ENCODE measurements around the gene MICALL1. TPM values are rescaled to one million over a fixed set of nuclear protein-coding genes. Genes with fewer than 3 reads are reported as not detected.

Gene MICALL1
- total and polyA plus RNA-seq, 2 of the 13 experiments (the other 11 are each of a cell fraction or from before 2014, with no cell fraction given): 7.6 to 10.6 TPM

DNA sequence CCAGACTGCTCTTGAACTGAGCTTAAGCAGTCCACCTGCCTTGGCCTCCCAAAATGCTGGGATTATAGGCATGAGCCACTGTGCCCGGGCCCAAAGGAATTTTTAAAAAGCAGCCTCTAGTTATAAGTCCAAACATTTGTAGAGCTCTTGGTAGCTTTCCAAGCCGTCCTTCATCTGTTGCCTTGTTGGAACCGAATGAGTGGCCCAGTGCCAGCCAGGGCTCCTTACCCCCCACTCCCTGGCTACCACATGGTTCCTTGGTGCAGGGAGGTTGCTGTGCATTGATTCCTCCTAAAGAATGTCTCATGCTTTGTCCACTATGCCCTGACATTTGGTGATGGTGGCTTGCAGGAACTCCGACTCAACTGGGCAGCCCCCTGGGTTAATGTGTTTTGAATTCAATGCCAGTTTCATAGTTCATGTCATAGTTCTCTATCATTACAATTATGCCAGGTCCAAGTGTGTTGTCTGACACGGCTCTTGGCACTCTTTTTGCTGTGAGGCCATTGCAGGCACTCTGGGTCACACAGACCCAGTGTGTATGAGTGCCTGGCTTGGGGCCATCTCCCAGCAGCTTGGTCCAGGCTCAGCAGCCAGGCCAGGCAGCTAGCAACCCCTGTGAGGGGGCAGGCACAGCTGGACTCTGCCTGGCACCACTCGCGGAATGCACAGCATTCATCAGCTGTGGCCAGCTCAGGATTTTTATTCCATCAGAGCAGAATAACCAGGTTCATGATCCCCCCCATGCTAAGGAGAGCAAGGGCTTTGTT, 13.3 kb upstream of the MICALL1 start:
- FAIRE-seq (no peak), DNase-seq (ENCODE audit: low spot score) (no peak), ATAC-seq (no peak)
- intact Hi-C loops (cut with micrococcal nuclease; ENCODE audit: unreplicated experiment) (no loop called here), in situ Hi-C loops (cut with HindIII; ENCODE audit: extremely low pct_ligation_motif_present, low pct_unique_long_range_greater_than_20kb) (no loop called here)
- no peak overlapping the region for H2AFZ ChIP-seq (ENCODE audit: low read length)
- H3K9ac ChIP-seq (ENCODE audit: insufficient read depth, low read depth, low read length): no peak overlapping the region
- ChIA-PET POLR2A (interaction anchor here (1.1 to 6.8 kb wide), 3 partner anchors 15 to 61 kb away, joined by 5 to 69 read pairs (median 5); partner anchors contain the start of genes C22orf23, MICALL1 and POLR2F), CTCF (ENCODE audit: low intra/inter-chr PET ratio, low total read pairs) (no interaction called here)
- WGBS (ENCODE audit: low lambda C conversion rate): 98% methylated on average over 5 of the region's 7 CpGs
- H3K4me3 ChIP-seq (replicated peaks in 1 of 3; ENCODE audit: insufficient read depth in 1 of 3, low read depth in 2 of 3, low read length in 3 of 3): no peak overlapping the region
- H3K27ac ChIP-seq (ENCODE audit: extremely low read length, insufficient read depth, low read length): no peak overlapping the region
- H3K9me3 ChIP-seq (ENCODE audit: low read length): no peaks in the 10 kb centered on the region
- peaks cover 9 to 23% of the 10 kb centered on the region in 2 experiments for H3K36me3 ChIP-seq (replicated peaks in 1 of 2; ENCODE audit: control insufficient read depth in 1 of 2, insufficient read depth in 2 of 2, low read length in 2 of 2)
- no peaks in the 10 kb centered on the region for H3K27me3 ChIP-seq (ENCODE audit: control insufficient read depth in 1 of 2, insufficient read depth in 2 of 2, low read length in 2 of 2)
- no TSS peak for BruUV-seq (replicated peaks)
- no peak for TF ChIP-seq IKZF1 (IDR thresholded peaks at IDR 0.05)
- no peak for TF ChIP-seq FOXK1 (CRISPR knock-in tag; IDR thresholded peaks at IDR 0.05; ENCODE audit: borderline replicate concordance, low read depth)
- TF ChIP-seq ZSCAN29 (CRISPR knock-in tag; conservative IDR thresholded peaks at IDR 0.05): 0 out of 2 replicates have a peak, but pooled peaks have one; percentile 20
- no peak overlapping the region for H3K4me2 ChIP-seq (ENCODE audit: low read depth, low read length)
- peaks cover 60% of the 10 kb centered on the region for H3K4me1 ChIP-seq (ENCODE audit: insufficient read depth, low read length)
- no peaks in the 10 kb centered on the region for H3K79me2 ChIP-seq (ENCODE audit: insufficient read depth, low read length)
- H4K20me1 ChIP-seq (ENCODE audit: insufficient read depth, low read length): no peaks in the 10 kb centered on the region

DNA sequence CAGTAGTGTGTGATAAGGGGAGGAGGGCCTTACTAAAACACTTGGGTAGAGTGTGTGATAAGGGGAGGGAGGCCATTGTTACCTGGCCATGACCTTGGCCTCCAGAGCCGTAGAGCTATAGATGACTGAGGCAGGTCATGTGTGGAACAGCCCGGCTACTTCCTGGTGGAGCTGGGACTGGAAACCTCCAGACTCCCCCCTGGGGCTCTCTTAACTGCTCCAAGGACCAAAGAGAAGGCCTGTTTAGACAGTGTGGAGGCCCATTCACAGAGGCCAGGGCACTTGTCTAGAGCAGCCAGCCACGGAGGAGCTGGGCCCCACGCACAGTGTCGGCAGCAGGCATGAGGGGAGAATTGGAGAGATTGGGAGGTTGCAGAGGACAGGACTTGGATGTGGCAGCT, 12.5 kb upstream of the MICALL1 start:
- CTCF ChIA-PET (ENCODE audit: low intra/inter-chr PET ratio, low total read pairs): no interaction called here
- 44% methylated on average over 5 of the region's 5 CpGs for WGBS (ENCODE audit: low lambda C conversion rate)
- POLR2A ChIA-PET: interaction anchor here (1.1 to 6.8 kb wide), 3 partner anchors 14 to 60 kb away, joined by 4 to 69 read pairs (median 5); partner anchors contain the start of genes ANKRD54, C22orf23, MICALL1 and POLR2F
- TF ChIP-seq BCL6 (CRISPR knock-in tag; IDR thresholded peaks at IDR 0.05): peak; percentile 75
- TF ChIP-seq RFXAP (CRISPR knock-in tag; IDR thresholded peaks at IDR 0.05; ENCODE audit: borderline replicate concordance): no peak
- no peak for TF ChIP-seq ISL2 (CRISPR knock-in tag; IDR thresholded peaks at IDR 0.05)
- TF ChIP-seq SOX6 (IDR thresholded peaks at IDR 0.05): no peak
- peak; percentile 70 for TF ChIP-seq SOX6 (CRISPR knock-in tag; IDR thresholded peaks at IDR 0.05)
- TF ChIP-seq ZNF770 (CRISPR knock-in tag; IDR thresholded peaks at IDR 0.05): peak; percentile 44; the same call in 1 of the 2 replicates
- 0 out of 2 replicates have a peak, but pooled peaks have one; percentile 46 for TF ChIP-seq ELF1 (CRISPR knock-in tag; IDR thresholded peaks at IDR 0.05)
- no peak for TF ChIP-seq ZNF577 (CRISPR knock-in tag; IDR thresholded peaks at IDR 0.05; ENCODE audit: borderline replicate concordance, low read depth)
- TF ChIP-seq ZNF292 (CRISPR knock-in tag; IDR thresholded peaks at IDR 0.05; ENCODE audit: borderline replicate concordance, low read depth): no peak
- TF ChIP-seq NR2F6 (IDR thresholded peaks at IDR 0.05): peak; percentile 61
- TF ChIP-seq NR2F6 (CRISPR knock-in tag; IDR thresholded peaks at IDR 0.05): peak; percentile 67
- TF ChIP-seq SAP130 (CRISPR knock-in tag; IDR thresholded peaks at IDR 0.05; ENCODE audit: low read depth): 0 out of 2 replicates have a peak, but pooled peaks have one; percentile 26

More for the DNA sequence above, 12.5 kb upstream of the MICALL1 start:
- no peaks in the 10 kb centered on the region for H4K20me1 ChIP-seq (ENCODE audit: insufficient read depth, low read length)
- intact Hi-C loops (cut with micrococcal nuclease; ENCODE audit: unreplicated experiment): no loop called here
- no peak overlapping the region for H3K4me3 ChIP-seq (replicated peaks in 1 of 3; ENCODE audit: insufficient read depth in 1 of 3, low read depth in 2 of 3, low read length in 3 of 3)
- in situ Hi-C loops (cut with HindIII; ENCODE audit: extremely low pct_ligation_motif_present, low pct_unique_long_range_greater_than_20kb): no loop called here
- H3K79me2 ChIP-seq (ENCODE audit: insufficient read depth, low read length): no peaks in the 10 kb centered on the region
- H3K4me2 ChIP-seq (ENCODE audit: low read depth, low read length): no peak overlapping the region
- H3K36me3 ChIP-seq (replicated peaks in 1 of 2; ENCODE audit: control insufficient read depth in 1 of 2, insufficient read depth in 2 of 2, low read length in 2 of 2): peaks cover 6 to 15% of the 10 kb centered on the region in 2 experiments; a peak in 4 of 5 replicates
- H3K9me3 ChIP-seq (ENCODE audit: low read length): no peaks in the 10 kb centered on the region
- DNase-seq (ENCODE audit: low spot score) (peak; percentile 50), ATAC-seq (peak; percentile 3), FAIRE-seq (no peak)
- H3K4me1 ChIP-seq (ENCODE audit: insufficient read depth, low read length): peaks cover 69% of the 10 kb centered on the region
- H3K27ac ChIP-seq (ENCODE audit: extremely low read length, insufficient read depth, low read length): peak overlapping the region; percentile 40
- BruUV-seq (replicated peaks): no TSS peak
- H2AFZ ChIP-seq (ENCODE audit: low read length): no peak overlapping the region
- H3K27me3 ChIP-seq (ENCODE audit: control insufficient read depth in 1 of 2, insufficient read depth in 2 of 2, low read length in 2 of 2): no peaks in the 10 kb centered on the region
- H3K9ac ChIP-seq (ENCODE audit: insufficient read depth, low read depth, low read length): no peak overlapping the region
